ENCODE data around the gene SOX13. TPM values are rescaled to one million over a fixed set of nuclear protein-coding genes. Genes with fewer than 3 reads are reported as not detected.
"Not testable (repeated sequence)": the region's sequence is repeated elsewhere in the genome, so short reads cannot be mapped to it uniquely, and the experiment has no call there.

SOX13 gene
- total RNA-seq, 1 experiment from 2014 or later, result 12.6 TPM

DNA sequence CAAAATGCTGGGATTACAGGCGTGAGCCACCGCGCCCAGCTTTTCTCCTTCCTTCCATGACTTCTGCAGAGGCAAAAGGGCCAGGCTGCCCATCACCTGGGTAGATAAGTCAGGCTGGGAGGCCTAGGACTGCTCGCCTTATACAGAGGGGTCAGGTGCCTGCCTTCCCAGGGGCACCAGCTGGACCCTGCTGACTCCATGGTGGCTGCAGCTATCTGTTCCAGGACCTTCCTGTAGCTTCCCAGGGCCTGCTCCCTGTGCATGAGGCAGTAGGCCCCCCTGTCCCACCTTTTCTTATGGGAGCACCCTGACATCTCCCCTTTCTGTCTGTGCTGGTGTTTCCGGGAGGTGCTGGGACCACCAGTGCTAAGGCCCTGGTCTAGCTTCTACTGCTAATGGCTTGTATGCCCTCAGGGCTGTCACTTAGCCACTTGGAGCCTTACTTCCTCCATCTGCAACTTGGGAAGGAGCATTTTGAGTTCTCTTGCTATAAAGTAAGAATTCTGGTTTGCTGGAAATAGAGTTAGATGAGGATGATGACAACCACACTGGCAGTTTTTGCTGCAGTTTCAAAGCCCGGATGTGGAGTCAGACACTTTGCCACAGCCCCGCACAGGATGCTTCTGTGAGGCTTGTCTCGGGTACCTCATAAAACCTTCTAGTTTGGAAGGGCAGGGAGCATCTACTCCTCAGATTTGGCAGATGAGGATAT is 14.4 kb downstream of the SOX13 start:
- no peak for DNase-seq (ENCODE audit: low read depth)

DNA sequence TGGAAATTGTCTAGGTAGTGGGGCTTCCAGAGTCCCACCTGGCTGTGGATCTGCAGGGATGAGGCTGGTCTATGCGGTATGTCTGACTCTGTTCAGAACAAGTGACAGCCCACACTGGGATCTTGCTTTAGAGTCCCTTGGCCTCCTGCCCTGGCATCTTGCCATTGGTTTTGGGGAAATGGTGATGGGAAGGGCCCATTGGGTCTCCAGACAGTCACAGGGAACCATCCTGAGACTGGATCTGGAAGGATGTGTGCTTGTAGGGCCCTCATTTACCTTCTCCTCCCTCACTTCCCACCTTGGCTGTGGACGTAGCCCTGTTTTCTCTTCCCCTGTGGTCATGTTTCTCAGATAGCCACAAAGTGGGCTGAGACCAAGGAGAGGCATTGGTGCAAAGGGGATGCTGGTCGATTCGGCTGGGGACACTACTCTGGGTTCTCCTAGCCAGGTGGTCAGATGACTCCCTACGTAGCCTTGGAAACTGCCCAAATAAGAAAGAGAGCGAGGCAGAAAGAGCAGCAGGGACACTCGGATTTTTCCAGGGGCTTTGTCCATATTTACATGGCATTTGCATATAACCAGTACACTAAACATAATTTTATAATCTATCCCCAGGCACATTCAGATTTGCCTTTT is 15.1 kb downstream of the SOX13 start:
- DNase-seq (ENCODE audit: low read depth), result no peak

DNA sequence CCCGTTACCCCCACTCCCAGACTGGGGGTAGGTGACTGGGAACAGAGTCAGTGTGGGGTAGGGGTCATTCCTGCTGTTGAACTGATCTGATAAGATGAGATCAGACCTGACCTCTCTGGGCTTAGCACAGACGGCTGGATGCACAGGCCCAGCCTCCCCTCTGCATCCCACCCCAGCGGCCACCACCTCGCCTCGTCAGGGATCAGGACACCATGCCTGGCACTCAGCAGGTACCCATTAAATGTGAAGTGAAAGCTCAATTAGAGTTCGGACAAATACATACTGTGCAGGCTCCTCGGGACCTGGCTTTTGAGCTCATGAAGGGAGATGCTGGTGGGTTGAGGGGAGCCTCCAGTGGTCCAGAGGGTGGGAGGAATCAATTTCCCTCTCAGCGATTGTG is 15.7 kb downstream of the SOX13 start:
- no peak for DNase-seq (ENCODE audit: low read depth)

DNA sequence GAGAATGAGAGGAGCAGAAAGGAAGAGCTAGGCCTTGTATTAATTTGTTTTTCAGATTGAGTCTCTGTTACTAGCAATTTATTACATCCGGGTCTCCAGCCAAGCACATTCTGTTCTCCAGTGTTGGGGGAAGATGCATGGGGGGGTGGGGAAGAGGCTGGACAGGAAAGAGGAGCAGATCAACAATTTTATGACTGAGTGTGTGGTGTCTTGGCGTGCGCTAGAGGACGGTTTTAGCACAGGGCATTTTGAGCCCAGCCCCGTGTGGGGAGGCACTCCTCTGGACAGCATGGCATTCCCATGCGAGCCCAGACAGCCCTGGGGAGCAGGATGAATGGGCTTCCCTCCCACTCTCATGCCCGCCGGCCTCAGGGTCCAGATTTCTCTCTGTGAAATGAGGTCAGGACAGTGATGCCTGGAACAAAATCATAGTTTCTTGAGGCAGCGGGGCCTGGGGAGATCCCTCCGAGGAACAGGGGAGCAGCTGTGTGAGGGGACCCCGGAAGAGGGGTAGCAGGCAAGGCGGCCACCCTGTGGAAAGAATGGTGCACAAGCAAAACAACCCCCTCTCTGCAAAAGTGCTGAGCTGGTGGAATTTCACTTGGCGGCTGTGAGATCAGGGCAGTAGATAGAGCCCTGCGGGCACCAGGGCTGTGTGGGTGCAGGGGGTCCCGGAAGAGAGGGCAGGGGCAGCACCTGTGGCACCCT is 16.3 kb downstream of the SOX13 start:
- no peak for DNase-seq (ENCODE audit: low read depth)

DNA sequence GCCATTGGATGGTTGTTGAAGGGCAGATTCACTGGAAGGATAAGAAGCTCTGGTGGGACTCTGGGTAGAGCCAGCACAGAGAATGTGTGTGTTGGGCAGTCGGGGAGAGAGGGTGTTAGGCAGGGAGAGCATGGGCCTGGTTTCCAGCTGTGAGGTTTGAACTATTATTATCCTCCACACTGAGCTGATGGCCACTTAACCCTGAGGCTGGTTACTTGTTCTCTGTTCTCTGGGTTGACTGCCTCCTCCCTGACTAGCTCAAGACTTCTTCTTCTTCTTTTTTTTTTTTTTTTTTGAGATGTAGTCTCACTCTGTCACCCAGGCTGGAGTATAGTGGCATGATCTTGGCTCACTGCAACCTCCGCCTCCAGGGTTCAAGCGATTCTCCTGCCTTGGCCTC is 17.2 kb downstream of the SOX13 start:
- not testable (repeated sequence) for DNase-seq (ENCODE audit: low read depth)

DNA sequence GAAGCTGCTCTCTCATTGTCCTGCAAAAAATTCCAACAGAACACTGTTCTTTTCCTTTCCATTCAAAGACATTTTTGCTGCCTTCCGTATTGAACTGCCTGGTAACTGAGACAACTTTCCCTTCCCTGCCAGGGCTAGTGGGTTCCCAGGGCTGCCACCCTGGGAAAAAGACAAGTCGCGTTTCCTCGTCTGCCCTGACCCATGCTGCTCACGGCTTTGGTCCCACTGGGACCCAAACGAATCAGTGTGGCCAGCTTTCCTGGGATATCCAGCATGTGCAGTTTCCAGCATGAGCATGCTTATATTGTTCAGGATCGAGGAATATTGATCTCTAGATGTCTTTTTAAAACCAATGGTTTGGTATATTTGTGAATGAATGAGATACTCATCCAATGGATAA is 18.2 kb downstream of the SOX13 start:
- no peak for DNase-seq (ENCODE audit: low read depth)

DNA sequence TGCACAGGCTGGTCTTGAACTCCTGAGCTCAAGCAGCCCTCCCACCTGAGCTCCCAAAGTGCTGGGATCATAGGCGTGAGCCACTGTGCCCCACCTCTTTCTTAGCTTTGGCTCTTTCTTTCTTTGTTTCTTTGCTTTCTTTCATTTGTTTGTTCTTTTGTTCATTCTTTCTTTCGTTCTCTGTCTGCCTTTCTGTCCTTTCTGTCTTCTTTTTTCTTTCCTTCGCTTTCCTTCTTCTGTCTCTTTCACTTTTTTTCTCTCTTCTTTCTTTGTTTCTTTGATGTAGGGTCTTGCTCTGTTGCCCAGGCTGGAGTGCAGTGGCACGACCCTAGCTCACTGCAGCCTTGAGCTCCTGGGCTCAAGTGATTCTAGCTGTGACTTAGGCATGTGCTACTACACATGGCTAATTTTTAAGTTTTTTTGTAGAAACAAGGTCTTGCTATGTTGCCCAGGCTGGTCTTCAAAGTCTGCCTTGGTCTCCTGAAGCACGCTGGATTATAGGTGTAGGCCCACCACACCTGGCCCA is 18.9 kb downstream of the SOX13 start:
- DNase-seq (ENCODE audit: low read depth), result no peak

DNA sequence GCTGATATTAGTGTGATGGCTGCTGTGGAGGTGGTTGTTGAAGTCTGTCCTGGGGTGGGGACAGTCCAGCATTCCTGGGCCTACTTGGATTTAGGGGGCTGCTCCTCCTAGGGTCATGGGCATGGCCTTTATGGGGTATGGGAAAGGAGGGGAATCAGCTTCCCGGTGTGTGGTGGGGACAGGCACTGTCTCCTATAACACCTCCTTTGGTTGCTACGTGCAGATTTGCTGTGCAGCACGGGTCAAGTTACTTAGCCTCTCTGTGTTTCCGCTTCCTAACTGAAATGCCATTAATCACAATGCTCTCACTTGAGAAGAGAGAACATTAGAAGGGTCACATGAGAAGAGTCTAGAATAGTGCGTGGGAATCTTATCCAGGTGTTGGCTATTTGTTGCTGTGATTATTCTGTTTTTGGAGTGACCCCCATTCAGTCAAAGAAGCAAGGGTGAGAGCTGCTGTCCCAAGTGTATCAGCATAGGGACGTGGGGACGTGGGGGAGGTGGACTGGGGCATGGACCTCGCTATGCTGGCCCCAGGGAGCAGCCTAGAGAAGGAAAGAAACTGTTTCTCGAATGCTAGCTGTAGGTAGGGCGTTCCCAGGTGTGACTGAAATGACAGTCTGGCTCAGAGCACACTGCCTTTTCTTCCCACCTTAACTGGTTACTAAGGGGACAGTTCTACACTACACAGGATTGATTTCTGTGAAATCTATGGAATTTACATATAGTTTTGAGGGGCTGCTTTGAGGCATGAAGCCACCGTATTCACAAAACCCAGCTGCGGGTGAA is 19.9 kb downstream of the SOX13 start:
- DNase-seq (ENCODE audit: low read depth), result no peak

DNA sequence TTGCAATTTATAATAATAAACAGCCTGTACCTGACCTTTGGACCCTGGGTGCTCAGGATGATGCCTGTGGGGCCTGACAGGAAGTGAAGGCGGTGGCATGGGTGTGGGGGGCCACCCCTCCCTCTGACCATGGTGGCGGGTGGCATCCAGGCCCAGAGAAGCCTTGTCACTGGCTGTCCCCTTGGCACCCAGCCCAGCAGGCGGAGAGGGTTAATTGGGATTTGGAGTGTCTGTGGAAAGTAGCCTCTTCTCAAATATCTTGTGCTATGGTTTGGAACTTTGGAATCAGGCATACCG is 20.5 kb downstream of the SOX13 start:
- no peak for DNase-seq (ENCODE audit: low read depth)

DNA sequence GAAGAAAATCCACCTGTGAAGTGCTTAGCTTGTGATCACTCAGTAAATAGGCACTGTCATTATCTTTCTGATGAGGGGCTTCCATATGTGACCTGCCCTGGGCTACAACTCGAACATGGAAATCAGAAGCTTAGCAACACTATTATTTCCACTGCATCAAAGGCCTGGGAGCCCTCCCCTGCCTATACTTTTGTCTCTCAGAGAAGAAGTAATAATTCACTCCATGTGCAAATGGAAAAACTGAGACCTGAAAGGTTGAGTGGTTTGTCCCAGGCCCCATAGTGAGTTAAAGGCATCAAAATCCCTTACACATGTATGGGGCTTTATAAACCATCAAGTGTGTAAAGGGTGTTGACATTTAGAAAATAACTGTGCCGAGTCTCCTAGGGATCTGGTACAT is 20.9 kb downstream of the SOX13 start:
- no peak for DNase-seq (ENCODE audit: low read depth)

DNA sequence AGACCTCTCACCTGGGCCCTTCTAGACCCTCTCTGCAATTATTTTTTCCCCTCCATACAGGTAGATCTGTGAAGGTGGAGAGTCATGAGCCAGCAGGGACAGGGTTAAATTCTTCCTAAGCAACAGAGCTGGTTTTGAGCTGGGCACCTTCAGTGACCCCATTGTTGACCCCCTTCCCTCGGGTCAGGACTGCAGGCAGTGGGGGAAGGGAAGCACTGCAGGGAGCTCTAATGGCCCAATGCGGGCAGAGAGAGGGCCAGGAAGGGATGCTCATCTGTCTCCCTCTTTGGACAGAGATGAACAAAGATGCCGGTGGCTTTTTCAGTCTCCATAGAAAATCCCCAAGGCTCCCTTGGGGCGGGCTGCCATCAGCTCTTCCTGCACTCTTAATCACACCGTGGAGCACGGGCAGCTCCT is 21.4 kb downstream of the SOX13 start:
- no peak for DNase-seq (ENCODE audit: low read depth)

DNA sequence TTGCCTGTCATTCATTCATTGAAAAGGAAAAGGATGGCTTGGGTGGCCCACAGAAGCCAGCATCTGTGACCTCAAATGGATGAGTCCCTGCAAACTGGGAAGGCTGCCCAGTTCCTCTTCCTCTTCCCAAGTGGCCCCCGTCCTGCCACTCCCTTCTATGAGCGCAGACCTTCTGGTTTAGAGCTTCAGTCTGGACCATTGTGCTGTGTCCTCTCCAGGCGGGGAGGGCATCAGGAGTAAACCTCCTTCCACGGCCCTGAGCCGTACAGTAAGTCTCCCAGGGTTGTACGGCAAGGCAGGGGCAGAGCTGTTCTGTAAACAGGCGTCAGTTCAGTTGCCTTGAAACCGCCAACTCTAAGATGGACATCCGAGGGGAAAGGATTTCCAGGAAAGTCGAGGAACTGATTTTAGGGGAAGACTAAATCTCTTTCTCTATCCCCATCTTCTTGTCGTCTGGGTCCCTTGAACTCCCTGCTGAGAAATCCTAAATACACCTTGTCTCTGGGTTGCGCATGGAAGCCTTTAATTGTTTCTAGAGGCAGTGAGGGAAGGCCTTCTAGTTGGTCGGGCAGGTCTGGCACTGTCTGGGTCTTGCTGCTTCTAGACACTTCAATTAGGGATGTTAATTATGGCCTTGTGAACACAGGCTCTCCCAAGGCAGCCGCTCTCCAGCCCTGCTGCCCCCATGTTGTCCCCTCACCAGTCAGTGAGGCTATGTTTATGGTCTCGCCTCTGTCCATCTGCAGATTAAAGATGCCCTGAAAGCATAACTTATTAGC is 22.1 kb downstream of the SOX13 start:
- no peak for DNase-seq (ENCODE audit: low read depth)

DNA sequence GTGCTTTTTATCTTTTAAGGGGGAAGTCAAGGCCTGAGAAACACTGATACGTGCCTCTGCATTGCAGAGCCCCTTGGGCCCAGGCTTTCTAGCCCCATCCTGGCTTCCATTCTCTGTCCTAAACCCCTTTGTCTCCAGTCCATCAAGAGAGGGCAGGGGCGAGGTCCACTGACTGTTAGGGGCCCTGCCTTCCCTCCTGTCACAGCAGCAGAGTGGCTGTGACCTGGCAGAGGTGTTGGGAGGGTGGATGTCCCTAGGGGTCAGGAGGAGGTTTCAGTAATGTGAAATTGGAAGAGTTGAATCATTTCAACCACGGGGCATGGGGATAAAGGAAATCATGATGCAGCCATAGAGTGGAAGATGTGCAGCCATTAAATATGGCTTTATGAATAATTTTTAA is 24.0 kb downstream of the SOX13 start:
- no peak for DNase-seq (ENCODE audit: low read depth)

DNA sequence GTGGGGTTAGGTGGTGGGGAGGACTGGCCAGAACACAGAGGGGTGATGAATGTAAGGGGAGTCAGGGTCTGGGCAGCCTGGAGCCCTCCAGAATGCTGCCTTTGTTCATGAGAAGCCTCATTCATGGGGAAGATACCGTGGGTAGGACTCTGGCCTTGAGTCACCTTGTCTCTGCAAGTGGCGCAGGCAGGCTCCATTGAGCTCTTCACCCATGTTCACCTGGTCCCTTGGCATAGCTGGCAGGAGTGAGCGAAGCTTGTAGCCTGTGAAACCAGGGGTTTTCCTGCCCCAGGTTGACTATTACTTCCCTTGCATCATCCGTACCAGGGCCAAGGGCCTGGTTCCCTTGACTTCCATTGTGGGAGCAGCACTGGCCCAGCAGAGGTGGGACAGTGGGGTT is 25.8 kb downstream of the SOX13 start:
- no peak for DNase-seq (ENCODE audit: low read depth)

DNA sequence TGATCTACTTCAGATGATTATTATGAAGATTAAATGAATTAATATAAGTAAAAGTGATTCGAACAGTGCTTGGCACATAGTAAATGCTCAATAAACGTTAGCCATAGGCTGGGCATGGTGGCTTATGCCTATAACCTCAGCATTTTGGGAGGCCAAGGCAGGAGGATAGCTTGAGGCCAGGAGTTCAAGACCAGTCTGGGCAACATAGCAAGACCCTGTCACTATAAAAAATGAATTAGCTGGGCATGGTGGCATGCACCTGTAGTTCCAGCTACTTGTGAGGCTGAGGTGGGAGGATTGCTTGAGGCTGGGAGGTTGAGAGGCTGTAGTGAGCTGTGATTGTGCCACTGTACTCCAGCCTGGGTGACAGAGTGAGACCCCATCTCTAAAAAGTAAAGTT is 26.8 kb downstream of the SOX13 start:
- not testable (repeated sequence) for DNase-seq (ENCODE audit: low read depth)

DNA sequence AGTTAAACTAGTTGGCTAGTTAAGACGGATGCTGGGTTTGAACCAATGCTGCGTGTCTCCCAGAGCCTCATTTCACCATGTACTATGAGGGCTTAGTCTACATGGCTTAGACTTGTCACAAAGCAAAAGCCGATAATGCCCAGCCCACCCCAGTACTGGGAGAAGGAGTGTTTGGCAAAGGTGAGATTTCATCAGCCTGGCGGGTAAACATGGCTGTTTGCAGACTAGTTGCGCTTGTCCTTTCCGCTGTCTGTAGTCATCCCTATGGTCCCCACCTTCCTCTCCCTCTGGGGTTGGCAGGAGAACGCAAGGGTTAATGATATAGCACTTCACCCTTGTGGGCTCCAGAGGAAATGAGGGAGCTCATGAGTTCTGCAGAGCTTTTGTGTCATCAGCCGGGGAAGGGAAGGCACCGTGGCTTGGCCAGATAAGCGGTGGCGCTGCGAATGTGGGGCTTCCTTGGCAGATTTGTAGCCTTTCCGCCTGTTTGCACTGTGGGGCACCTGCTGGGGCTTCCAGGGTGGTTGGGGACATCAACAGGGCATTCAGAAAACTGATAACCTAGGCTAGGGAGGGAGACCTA is 29.2 kb downstream of the SOX13 start:
- DNase-seq (ENCODE audit: low read depth), result no peak

DNA sequence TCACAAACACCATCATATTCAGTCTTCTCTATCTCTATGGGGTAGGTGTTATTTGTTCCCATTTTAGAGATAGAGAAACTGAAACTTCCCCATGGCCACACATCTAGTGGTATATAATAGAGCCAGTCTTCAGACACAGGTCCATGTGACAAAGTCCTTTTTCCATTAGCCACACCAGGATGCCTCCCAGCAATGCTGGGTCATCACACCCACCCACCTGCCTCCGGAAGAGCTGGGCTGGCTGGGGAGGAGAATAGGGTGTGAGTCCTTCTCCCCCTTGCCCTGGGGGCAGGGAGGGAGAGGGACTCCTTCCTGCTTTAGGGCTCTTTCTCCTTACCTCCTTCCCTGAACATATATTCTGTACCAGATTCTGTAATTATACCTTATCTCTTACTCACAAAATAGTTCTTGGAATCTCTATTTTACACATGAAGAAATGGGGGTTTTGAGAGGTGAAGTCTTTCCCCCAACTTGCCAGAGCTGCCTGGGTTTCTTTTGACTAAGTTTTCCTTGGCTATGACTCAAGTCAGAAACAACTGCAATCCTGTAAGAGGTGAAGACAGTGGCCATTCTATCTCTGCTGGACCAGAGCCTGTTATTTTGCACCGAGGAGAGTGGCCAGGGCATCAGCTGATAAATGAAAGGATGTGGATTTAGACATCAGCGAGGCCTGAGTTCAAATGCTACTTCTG is 30.0 kb downstream of the SOX13 start:
- DNase-seq (ENCODE audit: low read depth), result peak; percentile 79

DNA sequence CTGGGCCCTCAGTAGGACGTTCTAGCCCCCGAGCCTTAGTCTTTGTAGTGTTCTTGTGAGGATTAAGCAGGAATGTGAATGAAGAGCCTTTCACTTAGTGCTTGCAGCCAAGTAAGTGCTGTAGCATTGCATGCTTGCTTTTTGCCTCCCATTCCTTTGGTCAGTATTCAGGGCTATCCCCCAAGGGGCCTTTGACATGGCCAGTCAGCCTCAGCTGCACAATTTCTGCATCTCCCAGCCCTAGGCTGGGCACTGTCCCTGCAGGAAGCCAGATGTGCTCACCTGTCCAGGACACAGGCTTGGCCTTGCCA is 30.5 kb downstream of the SOX13 start:
- DNase-seq (ENCODE audit: low read depth), result no peak

DNA sequence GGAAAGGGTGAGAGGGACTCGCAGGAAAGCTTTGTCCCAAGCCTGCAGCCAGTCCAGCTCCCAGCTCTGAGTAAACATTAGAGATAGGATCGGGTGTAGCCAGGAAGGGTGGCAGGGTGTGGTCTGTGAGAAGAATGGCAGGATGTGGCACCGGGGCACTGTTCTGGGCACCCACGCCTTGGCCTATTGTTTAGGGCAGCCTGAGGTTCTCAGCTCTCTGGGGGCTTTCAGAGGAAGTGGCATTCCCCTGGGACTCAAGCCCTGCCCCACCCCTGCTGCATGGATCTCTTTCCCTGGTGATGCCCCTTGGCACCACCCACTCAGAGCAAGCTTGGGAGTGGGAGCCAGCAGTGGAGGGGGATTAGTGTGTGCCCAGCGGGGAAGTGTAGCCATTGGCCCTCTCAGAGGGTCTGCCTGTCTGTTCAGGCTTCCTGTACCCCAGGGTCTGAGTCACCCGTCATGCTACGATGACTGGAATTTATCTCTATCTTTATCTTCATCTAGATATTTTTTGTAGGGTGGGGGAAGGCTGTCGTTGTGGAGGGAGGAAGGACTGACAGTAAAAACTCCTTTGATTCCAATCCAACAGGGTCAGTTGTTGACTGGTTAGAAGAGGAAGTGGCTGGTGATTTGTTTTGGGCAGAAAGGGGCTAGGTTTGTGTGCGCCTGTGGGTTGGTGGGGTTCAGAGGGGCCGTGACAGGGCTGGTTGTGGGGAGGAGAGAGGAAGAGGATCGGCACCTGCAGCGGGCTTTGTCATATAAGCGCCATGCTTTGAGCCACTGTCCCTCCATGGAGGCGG is 31.6 kb downstream of the SOX13 start:
- peak; percentile 75 for DNase-seq (ENCODE audit: low read depth)

DNA sequence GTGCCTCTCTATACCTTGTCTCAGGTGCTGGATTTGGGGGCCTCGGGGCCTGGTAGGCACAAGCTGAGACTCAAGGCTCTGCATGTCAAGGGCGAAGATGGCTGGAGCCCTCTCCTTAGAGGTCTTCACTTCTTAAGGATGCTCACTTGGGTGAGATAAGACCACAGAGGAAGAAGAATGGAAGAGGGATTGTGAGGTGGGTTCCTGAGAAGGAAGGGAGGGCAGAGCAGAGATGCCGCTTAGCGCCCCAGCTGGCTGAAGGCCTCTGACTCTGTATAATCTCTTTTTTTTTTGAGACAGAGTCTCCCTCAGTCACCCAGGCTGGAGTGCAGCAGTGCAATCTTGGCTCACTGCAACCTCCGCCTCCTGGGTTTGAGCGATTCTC is 32.2 kb downstream of the SOX13 start:
- peak; percentile 26 for DNase-seq (ENCODE audit: low read depth)
